ENCODE measurements around the gene MESD.

MESD gene

GRCh38 chr15:80982839-80983238 is 6.8 kb downstream of the MESD start:
- no peak for TF ChIP-seq CTCF (IDR thresholded peaks at IDR 0.05; ENCODE audit: low read depth, low read length, missing control alignments)
- DNase-seq (ENCODE audit: low read depth), result no peak
- no peak overlapping the region for H3K4me3 ChIP-seq (ENCODE audit: low read depth, low read length)

DNA sequence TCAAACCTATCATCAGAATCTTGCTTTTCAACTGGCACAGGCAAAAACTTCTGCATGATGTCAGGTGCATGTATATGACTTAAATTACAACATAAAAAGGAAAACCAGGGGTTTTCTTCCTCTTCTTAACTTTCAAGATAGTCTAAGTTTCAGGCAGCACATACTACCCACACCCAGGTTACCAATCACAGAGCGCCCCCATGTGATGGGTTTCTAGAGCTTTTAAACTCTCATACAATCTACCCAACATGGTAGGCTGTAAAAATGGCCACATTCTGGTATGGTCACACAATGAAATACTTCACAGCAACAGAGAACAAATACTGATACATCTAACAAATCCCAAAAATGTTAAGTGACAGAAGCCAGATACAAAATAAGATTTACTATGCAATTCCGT is 7.4 kb downstream of the MESD start:
- no peak overlapping the region for H3K4me3 ChIP-seq (ENCODE audit: low read depth, low read length)
- DNase-seq (ENCODE audit: low read depth), result no peak
- peak; percentile 41 for TF ChIP-seq CTCF (IDR thresholded peaks at IDR 0.05; ENCODE audit: low read depth, low read length, missing control alignments)

DNA sequence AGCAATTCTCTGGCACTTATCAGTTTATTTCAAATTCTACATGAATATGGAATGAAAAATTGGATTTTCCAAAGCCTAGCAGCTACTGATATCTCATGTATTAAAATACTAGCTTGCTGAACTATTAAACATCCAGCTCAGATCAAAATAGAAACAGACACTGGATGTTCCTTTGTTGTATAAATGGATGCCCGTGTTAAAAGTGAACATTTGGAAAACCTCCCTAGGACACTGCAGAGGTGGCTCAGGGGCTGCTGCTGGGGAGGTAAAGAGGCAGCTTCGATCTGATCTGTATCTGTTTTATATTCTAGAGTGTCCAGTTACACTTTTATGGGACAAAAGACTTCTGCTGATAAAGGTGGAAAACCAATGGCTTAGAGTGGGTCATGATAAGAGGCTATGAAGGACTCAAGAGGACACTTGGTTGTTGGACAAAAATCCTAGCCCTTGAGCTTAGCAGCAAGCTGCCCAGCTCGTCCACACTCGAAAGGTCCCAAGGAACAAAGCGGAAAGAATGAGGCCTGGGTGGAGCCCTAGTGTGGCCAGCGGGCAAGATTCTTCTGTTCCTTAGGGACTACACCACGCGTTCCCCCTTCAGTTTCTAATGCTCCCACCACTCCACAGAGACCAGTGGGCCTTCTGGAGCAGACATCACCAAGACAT is 9.9 kb downstream of the MESD start:
- no peak for DNase-seq (ENCODE audit: low read depth)
- H3K4me3 ChIP-seq (ENCODE audit: low read depth, low read length), result no peak overlapping the region
- TF ChIP-seq CTCF (IDR thresholded peaks at IDR 0.05; ENCODE audit: low read depth, low read length, missing control alignments), result no peak

GRCh38 chr15:80978685-80979329 is 10.8 kb downstream of the MESD start:
- TF ChIP-seq CTCF (IDR thresholded peaks at IDR 0.05; ENCODE audit: low read depth, low read length, missing control alignments), result no peak
- DNase-seq (ENCODE audit: low read depth), result no peak
- no peak overlapping the region for H3K4me3 ChIP-seq (ENCODE audit: low read depth, low read length)

DNA sequence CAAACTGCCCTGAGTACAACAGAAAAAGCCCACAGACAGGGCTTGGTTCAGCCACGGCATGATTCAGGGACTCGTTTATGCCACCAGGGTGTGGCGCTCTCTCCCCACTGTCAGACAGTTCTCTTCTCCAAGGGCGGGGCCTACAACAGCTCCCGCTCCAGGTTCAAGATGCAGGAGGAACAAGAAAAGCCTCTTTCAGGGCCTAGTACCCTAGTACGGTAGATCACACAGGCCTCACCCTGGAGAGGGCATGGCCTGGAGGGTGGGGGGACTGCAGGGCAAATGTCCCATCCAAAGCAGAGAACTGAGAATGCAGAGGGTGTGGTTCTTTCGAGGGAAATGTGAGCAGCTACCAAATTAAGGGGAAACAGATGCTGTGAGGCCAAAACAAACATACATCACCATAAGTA is 12.0 kb downstream of the MESD start:
- DNase-seq (ENCODE audit: low read depth), result no peak
- no peak overlapping the region for H3K4me3 ChIP-seq (ENCODE audit: low read depth, low read length)
- peak; percentile 50 for TF ChIP-seq CTCF (IDR thresholded peaks at IDR 0.05; ENCODE audit: low read depth, low read length, missing control alignments)

DNA sequence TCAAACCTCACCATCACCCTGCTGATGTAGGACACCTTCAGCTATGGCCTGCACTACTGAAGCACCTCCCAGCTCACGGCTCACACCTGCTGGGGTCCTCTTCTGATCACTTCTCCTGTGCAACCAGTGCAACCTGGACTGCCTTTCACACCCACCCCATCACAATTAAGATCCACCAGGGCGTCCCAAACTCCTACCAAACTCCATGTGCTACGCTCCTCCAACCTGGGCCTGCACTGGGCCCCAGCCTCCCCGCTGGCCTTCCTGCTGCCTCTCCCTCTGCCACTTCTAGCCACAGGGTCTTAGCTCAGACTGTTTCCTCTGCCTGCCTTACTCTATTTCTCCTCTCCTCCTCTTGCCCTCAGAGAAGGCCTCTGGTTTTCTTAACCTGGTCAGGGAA is 12.8 kb downstream of the MESD start:
- no peak for TF ChIP-seq CTCF (IDR thresholded peaks at IDR 0.05; ENCODE audit: low read depth, low read length, missing control alignments)
- no peak overlapping the region for H3K4me3 ChIP-seq (ENCODE audit: low read depth, low read length)
- no peak for DNase-seq (ENCODE audit: low read depth)

DNA sequence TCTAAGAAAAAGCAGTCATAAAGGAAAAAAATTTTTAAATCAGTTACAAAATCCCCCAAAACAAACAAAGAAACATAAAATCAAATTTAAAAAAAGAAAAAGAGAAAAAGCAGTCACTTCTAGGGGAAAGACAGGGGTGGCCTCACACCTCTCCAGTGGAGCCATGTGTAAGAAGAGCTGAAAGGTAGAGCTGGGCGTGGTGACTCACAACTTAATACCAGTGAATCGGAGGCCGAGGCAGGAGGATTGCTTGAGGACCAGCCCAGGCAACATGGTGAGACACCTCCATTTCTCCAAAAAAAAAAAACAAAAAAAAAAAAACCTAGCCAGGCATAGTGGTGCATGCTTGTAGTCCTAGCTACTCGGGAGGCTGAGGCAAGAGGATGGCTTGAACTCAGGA is 14.7 kb downstream of the MESD start:
- H3K4me3 ChIP-seq (ENCODE audit: low read depth, low read length), result no peak overlapping the region
- no peak for DNase-seq (ENCODE audit: low read depth)
- TF ChIP-seq CTCF (IDR thresholded peaks at IDR 0.05; ENCODE audit: low read depth, low read length, missing control alignments), result no peak
